Spleen (tissue), 11 donors: ENCODE results near the gene ENOSF1. TPM values are rescaled to one million over a fixed set of nuclear protein-coding genes. Genes with fewer than 3 reads are reported as not detected.
"Not testable (repeated sequence)": the region's sequence is repeated elsewhere in the genome, so short reads cannot be mapped to it uniquely, and the experiment has no call there.

Experiments used
- DNase-seq: peaks from one replicate; pipeline ENCODE4 v3.0.0-alpha.2; 2020
- H3K27ac ChIP-seq, 8 donors: fragments of 200-600 bp; sonication (generic) in 7 of 8; 1 replicate in 4 of 8; 2 replicates in 4 of 8; pipeline versions ENCODE4 v1.5.0 to v1.8.0; 2016 to 2021; ENCODE audit warnings: inconsistent platforms in 4 of 8, mild to moderate bottlenecking in 4 of 8, moderate library complexity in 1 of 8
- H3K27me3 ChIP-seq, 7 donors: fragments of 200-600 bp; sonication (generic) in 6 of 7; replicated peaks in 1 of 7; 1 replicate in 4 of 7; 2 replicates in 3 of 7; pipeline versions ENCODE4 v1.5.0 to v1.8.0; 2016 to 2021; ENCODE audit warnings: inconsistent platforms in 3 of 7, mild to moderate bottlenecking in 1 of 7
- H3K36me3 ChIP-seq, 6 donors: fragments of 200-600 bp; sonication (generic) in 5 of 6; 1 replicate in 4 of 6; 2 replicates in 2 of 6; pipeline versions ENCODE4 v1.5.0 to v1.8.0; 2016 to 2021; ENCODE audit warnings: inconsistent platforms in 2 of 6
- H3K4me1 ChIP-seq, 6 donors: fragments of 200-600 bp; sonication (generic) in 5 of 6; 1 replicate in 3 of 6; 2 replicates in 3 of 6; pipeline versions ENCODE4 v1.5.0 to v1.8.0; 2016 to 2021; ENCODE audit warnings: inconsistent platforms in 3 of 6
- H3K4me3 ChIP-seq, 8 donors: fragments of 200-600 bp; sonication (generic) in 7 of 8; 1 replicate in 4 of 8; 2 replicates in 4 of 8; pipeline versions ENCODE4 v1.5.0 to v1.8.0; 2016 to 2021; ENCODE audit warnings: inconsistent platforms in 4 of 8, mild to moderate bottlenecking in 4 of 8, moderate library complexity in 2 of 8
- H3K9me3 ChIP-seq, 8 donors: fragments of 200-600 bp; sonication (generic) in 7 of 8; 1 replicate in 4 of 8; 2 replicates in 4 of 8; pipeline versions ENCODE4 v1.5.0 to v1.8.0; 2016 to 2021; ENCODE audit warnings: inconsistent platforms in 4 of 8
- CTCF ChIP-seq, 11 experiments: fragments of 200-600 bp in 7 of 11; fragments of 450-650 bp in 4 of 11; sonication (generic) in 4 of 11; IDR thresholded peaks in 8 of 11; conservative IDR thresholded peaks in 3 of 11; 1 replicate in 7 of 11; 2 replicates in 4 of 11; pipeline versions ENCODE4 v1.4.0 to v1.8.0; 2016 to 2021; ENCODE audit warnings: antibody characterized with exemption in 11 of 11, inconsistent platforms in 4 of 11, mild to moderate bottlenecking in 1 of 11
- POLR2A ChIP-seq, 3 donors: fragments of 450-650 bp; IDR thresholded peaks; one replicate each; pipeline ENCODE4 v1.5.1; 2017; ENCODE audit warnings: antibody characterized with exemption in 3 of 3, mild to moderate bottlenecking in 1 of 3
- POLR2AphosphoS5 ChIP-seq, 3 donors: sonication (generic); formaldehyde crosslinking; IDR thresholded peaks; one replicate each; pipeline ENCODE4 v1.5.1; 2017; ENCODE audit warnings: antibody characterized with exemption in 3 of 3
- WGBS, 5 donors: extraction: QIAGEN DNeasy Blood & Tissue Kit in 3 of 5; methylation state at CpG; one replicate each; pipeline versions ENCODE4 v1.1.5 to v1.1.7; 2013 to 2018; 5-methylcytosine and 5-hydroxymethylcytosine counted together
- intact Hi-C: fragments of 100-400 bp; cut with DNase I; formaldehyde crosslinking; loops from one replicate; pipeline ENCODE4 v1.15.0; 2023; ENCODE audit warnings: low total_unique reads
- polyA plus RNA-seq, 3 donors: library from polyadenylated mRNA; stranded (reverse); fragments of 200-250 nt; gene quantifications; one replicate each; pipeline ENCODE4 v1.2.1, GENCODE V29; 2013
- total RNA-seq, 7 donors: library from RNA; depleted of rRNA in 3 of 7; stranded (reverse); fragments of >200 nt in 3 of 7; fragmentation: NEBNext Ultra II Directional in 4 of 7; extraction: Animal tissue kit (Norgen Biotek cat#: 25700) in 4 of 7; gene quantifications; one replicate each; pipeline versions ENCODE4 v1.1.0 to v1.2.1, GENCODE V29; 2016 to 2021
- donor health status: healthy with polysubstance abuse.
- donor health status: DM: no; HTN: no; CAD: no; lungs with moderate emphysema.
- donor health status: DM: no; HTN: no; CAD: no.
- donor health status: Bipolar disorder and iron deficiency.
- donor health status: healthy.
- donor health status: DM: no; HTN: no; CAD: no.
- donor health status: DM: yes; HTN: yes; CAD: no.

The ENOSF1 gene
- total and polyA plus RNA-seq, 10 donors, result 28.2 to 125 (median 74.3) TPM

DNA sequence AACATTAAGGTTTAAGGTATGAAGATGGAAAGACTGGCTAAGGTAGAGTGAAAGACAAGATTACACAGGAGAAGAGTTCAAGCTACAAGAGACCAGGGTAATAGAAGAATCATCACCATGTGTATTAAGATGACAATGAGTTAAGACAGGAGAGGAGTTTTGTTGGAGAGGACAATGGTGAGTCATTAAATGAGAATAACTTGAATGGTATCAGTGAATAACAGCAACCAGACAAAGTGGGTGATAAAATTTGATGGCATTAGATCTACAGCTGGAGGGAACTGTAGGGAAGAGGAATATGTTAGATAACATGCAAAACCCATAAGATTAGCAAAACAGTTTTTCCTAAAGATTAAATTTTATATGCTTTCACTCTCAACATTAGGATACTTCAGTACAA, 18.8 kb upstream of the ENOSF1 start:
- no peaks in the 10 kb centered on the region for H3K27me3 ChIP-seq
- no peak for TF ChIP-seq POLR2A (IDR thresholded peaks at IDR 0.05)
- TF ChIP-seq CTCF (IDR thresholded peaks at IDR 0.05 in 8 of 11, conservative IDR thresholded peaks at IDR 0.05 in 3 of 11), result no peak
- no peak for TF ChIP-seq POLR2AphosphoS5 (IDR thresholded peaks at IDR 0.05)
- no peak overlapping the region for H3K4me3 ChIP-seq
- no peaks in the 10 kb centered on the region for H3K4me1 ChIP-seq
- intact Hi-C loops, result no loop called here
- no peak for DNase-seq
- H3K9me3 ChIP-seq, result no peaks in the 10 kb centered on the region
- peaks cover 0 to 93% (median 11%) of the 10 kb centered on the region in 6 donors for H3K36me3 ChIP-seq
- H3K27ac ChIP-seq, result no peak overlapping the region

DNA sequence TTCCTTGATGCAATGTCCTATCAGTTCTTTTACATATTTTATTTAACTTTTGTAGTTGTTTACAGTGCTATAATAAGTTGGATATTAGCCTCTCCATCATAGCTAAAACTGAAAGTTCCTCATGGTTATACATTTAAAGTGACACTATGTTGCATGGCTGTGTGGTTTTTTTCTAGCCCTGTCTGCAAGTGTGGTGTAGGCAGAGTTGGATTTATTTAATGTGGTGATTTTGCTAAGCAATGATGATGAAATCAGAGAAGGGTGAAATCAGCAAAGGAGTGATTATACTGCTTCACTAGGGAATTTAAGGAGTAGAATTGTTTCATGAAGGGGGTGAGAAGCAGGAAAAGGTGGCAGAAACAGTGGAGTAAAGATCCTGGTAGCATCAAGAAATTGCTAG, 18.3 kb upstream of the ENOSF1 start:
- TF ChIP-seq POLR2AphosphoS5 (IDR thresholded peaks at IDR 0.05) (no peak), CTCF (IDR thresholded peaks at IDR 0.05 in 8 of 11, conservative IDR thresholded peaks at IDR 0.05 in 3 of 11) (no peak), POLR2A (IDR thresholded peaks at IDR 0.05) (no peak)
- intact Hi-C loops, result no loop called here
- Histone ChIP-seq H3K36me3 (peaks cover 0 to 93% (median 9%) of the 10 kb centered on the region in 6 donors), H3K27me3 (no peaks in the 10 kb centered on the region), H3K9me3 (no peaks in the 10 kb centered on the region), H3K4me1 (no peaks in the 10 kb centered on the region), H3K27ac (no peak overlapping the region), H3K4me3 (no peak overlapping the region)
- DNase-seq, result no peak

DNA sequence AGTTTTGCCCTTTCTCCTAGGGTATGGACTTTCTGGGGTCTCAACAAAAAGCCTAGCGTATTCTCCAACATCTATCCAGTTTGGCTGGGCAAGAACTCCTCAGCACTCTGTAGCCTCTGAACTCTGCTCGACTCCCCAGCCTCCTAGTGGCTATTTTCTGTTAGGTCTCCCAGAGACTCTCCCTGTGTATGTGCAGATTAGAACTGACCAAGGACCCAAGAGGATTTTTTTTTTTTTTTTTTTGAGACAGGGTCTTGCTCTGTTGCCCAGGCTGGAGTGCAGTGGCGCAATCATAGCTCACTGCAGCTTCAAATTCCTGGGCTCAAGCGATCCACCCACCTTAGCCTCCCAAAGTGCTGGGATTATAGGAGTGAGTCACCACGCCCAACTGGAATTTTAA, 17.7 kb upstream of the ENOSF1 start:
- H3K4me3 ChIP-seq, intact Hi-C loops, H3K27me3 ChIP-seq, H3K9me3 ChIP-seq, H3K4me1 ChIP-seq, DNase-seq, H3K27ac ChIP-seq: not testable (repeated sequence)
- 87 to 95% (median 90%) methylated on average over 5 of the region's 5 CpGs for WGBS, 5 donors
- H3K36me3 ChIP-seq, result peaks cover 0 to 93% (median 8%) of the 10 kb centered on the region in 6 donors

DNA sequence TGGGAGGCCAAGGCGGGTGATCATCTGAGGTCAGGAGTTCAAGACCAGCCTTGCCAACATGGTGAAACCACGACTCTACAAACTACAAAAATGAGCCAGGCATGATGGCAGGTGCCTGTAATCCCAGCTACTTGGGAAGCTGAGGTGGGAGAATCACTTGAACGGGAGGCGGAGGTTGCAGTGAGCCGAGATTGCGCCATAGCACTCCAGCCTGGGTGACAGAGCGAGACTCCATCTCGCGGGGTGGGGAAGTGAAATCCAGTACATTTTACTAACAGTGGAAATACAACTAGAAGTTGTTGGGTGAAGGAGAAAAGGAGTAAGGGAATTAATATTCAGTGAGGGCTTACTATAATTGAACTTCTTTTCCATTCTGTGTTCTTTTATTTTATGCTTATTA, 13.2 kb upstream of the ENOSF1 start:
- Histone ChIP-seq H3K27me3 (no peaks in the 10 kb centered on the region), H3K4me1 (no peaks in the 10 kb centered on the region), H3K36me3 (peaks cover 0 to 68% (median 6%) of the 10 kb centered on the region in 6 donors), H3K9me3 (no peaks in the 10 kb centered on the region), H3K27ac (no peak overlapping the region), H3K4me3 (no peak overlapping the region)
- intact Hi-C loops, result no loop called here
- TF ChIP-seq POLR2AphosphoS5 (IDR thresholded peaks at IDR 0.05) (no peak), POLR2A (IDR thresholded peaks at IDR 0.05) (no peak), CTCF (IDR thresholded peaks at IDR 0.05 in 8 of 11, conservative IDR thresholded peaks at IDR 0.05 in 3 of 11) (no peak)
- DNase-seq, result no peak
- 80 to 93% (median 85%) methylated on average over 9 of the region's 9 CpGs for WGBS, 5 donors

DNA sequence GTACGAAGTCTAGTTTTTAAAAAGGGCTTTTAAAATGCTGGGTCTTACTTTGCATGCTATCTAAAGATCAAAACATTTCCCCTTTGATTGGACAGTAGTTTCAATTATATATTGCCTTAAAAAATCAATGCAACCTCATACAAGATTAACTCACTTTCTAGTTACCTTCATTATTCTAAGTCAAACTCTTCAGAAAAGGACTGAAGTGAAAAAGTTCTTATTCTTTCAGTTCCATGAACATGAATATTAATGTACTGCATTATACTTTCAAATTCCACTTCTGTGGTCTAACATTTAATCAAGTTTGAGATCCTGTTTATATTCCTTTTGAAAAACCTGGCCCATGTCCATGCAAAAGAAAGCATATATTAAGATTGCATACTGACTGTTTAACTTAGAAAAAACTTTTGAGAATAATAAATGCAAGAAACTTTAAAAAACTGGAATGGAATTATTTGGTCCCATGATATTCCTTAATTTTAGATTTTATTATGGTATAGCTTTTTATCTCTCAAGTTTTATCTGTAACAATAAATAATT, 11.2 kb upstream of the ENOSF1 start:
- TF ChIP-seq POLR2A (IDR thresholded peaks at IDR 0.05) (no peak), POLR2AphosphoS5 (IDR thresholded peaks at IDR 0.05) (no peak), CTCF (IDR thresholded peaks at IDR 0.05 in 8 of 11, conservative IDR thresholded peaks at IDR 0.05 in 3 of 11) (no peak)
- WGBS, 5 donors, result 83 to 98% (median 92%) methylated on average over 1 of the region's 1 CpG
- DNase-seq, result no peak
- Histone ChIP-seq H3K4me1 (no peaks in the 10 kb centered on the region), H3K27ac (no peak overlapping the region), H3K4me3 (no peak overlapping the region), H3K36me3 (peaks cover 0 to 51% (median 6%) of the 10 kb centered on the region in 6 donors), H3K9me3 (no peaks in the 10 kb centered on the region), H3K27me3 (no peaks in the 10 kb centered on the region)
- intact Hi-C loops, result no loop called here
